ENCODE measurements around the gene KRT35. TPM values are rescaled to one million over a fixed set of nuclear protein-coding genes. Genes with fewer than 3 reads are reported as not detected.

The KRT35 gene
- total RNA-seq, 1 donor from 2014 or later = not detected

DNA sequence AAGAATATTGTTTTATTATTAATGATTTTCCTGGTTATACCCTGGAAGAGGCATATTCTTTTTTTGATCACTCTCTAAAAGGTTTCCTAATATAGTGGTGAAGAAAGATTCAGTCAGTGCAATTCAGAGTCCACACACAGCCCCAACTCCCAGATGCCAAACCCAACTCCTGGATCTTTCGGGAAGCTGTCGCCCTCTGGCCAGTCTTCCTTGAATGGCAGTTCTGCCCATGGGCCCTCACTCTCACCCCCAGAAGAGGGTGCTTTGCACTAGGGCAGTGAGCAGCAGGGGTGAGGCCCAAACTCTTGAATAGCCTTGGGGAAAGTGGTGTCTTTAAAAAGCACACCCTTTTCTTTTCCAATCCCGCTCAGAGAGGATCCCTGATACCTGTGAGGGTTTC, 24.7 kb downstream of the KRT35 start:
- TF ChIP-seq, protein P1, sequence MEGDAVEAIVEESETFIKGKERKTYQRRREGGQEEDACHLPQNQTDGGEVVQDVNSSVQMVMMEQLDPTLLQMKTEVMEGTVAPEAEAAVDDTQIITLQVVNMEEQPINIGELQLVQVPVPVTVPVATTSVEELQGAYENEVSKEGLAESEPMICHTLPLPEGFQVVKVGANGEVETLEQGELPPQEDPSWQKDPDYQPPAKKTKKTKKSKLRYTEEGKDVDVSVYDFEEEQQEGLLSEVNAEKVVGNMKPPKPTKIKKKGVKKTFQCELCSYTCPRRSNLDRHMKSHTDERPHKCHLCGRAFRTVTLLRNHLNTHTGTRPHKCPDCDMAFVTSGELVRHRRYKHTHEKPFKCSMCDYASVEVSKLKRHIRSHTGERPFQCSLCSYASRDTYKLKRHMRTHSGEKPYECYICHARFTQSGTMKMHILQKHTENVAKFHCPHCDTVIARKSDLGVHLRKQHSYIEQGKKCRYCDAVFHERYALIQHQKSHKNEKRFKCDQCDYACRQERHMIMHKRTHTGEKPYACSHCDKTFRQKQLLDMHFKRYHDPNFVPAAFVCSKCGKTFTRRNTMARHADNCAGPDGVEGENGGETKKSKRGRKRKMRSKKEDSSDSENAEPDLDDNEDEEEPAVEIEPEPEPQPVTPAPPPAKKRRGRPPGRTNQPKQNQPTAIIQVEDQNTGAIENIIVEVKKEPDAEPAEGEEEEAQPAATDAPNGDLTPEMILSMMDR (IDR thresholded peaks at IDR 0.05) = no peak
- H3K27ac Mint-ChIP-seq = no peak overlapping the region
- ChIA-PET CTCF (no interaction called here), POLR2A (no interaction called here)
- H3K9me3 Mint-ChIP-seq = no peaks in the 10 kb centered on the region
- ATAC-seq (ENCODE audit: low read depth) (no peak), DNase-seq (no peak)
- H3K36me3 Mint-ChIP-seq (ENCODE audit: low read depth) = no peaks in the 10 kb centered on the region
- H3K4me3 Mint-ChIP-seq = no peak overlapping the region
- H3K27me3 Mint-ChIP-seq = peaks cover 18% of the 10 kb centered on the region
- H3K4me1 Mint-ChIP-seq = no peaks in the 10 kb centered on the region
- intact Hi-C loops (cut with micrococcal nuclease) = no loop called here

DNA sequence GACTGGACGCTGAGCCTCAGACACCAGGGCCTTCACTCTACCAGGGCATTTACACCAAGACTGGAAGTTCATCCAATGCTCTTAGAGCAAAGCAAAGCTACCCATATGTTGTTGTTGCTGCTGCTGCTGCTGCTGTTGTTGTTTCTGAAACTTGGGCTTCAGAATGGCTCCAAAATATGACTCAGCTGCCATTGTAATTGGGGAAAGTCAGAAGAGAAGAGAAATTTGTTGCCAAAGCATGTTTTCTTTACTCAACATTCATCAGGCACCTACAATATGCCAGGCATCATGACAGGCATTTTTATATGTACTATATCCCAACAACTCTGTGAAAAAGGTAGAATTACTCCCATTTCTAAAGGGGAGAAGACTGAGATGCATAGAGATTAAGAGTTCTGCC, 25.7 kb downstream of the KRT35 start:
- intact Hi-C loops (cut with micrococcal nuclease) = no loop called here
- TF ChIP-seq, protein P1 (IDR thresholded peaks at IDR 0.05) = no peak
- POLR2A ChIA-PET = no interaction called here
- DNase-seq (no peak), ATAC-seq (ENCODE audit: low read depth) (no peak)
- no peaks in the 10 kb centered on the region for H3K4me1 Mint-ChIP-seq
- H3K4me3 Mint-ChIP-seq = no peak overlapping the region
- CTCF ChIA-PET = no interaction called here
- H3K27me3 Mint-ChIP-seq = peaks cover 20% of the 10 kb centered on the region
- no peaks in the 10 kb centered on the region for H3K36me3 Mint-ChIP-seq (ENCODE audit: low read depth)
- H3K9me3 Mint-ChIP-seq = no peaks in the 10 kb centered on the region
- no peak overlapping the region for H3K27ac Mint-ChIP-seq

DNA sequence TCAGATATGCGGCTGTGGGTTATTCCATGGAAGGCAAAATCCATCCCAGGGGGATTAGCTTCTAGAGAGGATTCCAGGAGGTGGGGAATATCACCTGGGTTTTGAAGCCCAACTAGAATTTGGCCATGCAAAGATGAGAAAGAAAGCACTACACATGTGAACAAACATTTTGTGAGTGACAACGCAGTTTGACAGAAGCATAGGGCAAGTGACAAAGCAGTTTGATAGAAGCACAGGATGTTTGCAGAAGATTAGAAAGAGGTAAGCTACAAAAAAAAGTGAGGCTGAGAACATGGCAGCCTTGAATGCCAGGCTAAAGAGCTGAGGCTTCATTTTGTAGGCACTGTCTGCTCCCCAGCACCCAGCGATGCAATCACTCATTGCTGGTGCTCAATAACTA, 27.9 kb downstream of the KRT35 start:
- TF ChIP-seq, protein P1 (IDR thresholded peaks at IDR 0.05) = no peak
- no peaks in the 10 kb centered on the region for H3K9me3 Mint-ChIP-seq
- H3K36me3 Mint-ChIP-seq (ENCODE audit: low read depth) = no peaks in the 10 kb centered on the region
- DNase-seq (no peak), ATAC-seq (ENCODE audit: low read depth) (no peak)
- no peaks in the 10 kb centered on the region for H3K4me1 Mint-ChIP-seq
- POLR2A ChIA-PET = no interaction called here
- peaks cover 18% of the 10 kb centered on the region for H3K27me3 Mint-ChIP-seq
- CTCF ChIA-PET = no interaction called here
- intact Hi-C loops (cut with micrococcal nuclease) = no loop called here
- H3K27ac Mint-ChIP-seq = no peak overlapping the region
- H3K4me3 Mint-ChIP-seq = no peak overlapping the region

DNA sequence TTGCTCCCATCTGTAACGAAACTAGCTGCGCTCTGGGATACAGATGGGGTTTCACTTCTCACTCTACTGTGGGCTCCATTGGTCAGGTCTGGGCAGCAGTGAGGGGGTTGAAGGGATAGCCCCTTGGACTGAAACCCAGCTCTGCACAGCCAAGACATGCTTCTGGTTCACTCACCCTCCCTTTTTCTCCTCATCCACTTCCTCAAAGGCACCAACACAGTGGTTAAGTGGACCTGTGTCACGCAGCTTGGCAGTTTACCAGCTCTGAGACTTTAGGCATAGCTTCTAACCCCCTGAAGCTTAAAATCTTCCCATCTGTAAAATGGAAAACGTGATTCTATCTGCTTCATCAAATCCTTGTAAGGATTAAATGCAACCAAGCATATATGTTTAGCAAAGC, 28.7 kb downstream of the KRT35 start:
- intact Hi-C loops (cut with micrococcal nuclease) = no loop called here
- Mint-ChIP-seq H3K27ac (no peak overlapping the region), H3K9me3 (no peaks in the 10 kb centered on the region), H3K27me3 (peaks cover 18% of the 10 kb centered on the region), H3K36me3 (ENCODE audit: low read depth) (no peaks in the 10 kb centered on the region), H3K4me3 (no peak overlapping the region), H3K4me1 (no peaks in the 10 kb centered on the region)
- TF ChIP-seq, protein P1 (IDR thresholded peaks at IDR 0.05) = no peak
- ChIA-PET CTCF (no interaction called here), POLR2A (no interaction called here)
- ATAC-seq (ENCODE audit: low read depth) = no peak
- DNase-seq = no peak

DNA sequence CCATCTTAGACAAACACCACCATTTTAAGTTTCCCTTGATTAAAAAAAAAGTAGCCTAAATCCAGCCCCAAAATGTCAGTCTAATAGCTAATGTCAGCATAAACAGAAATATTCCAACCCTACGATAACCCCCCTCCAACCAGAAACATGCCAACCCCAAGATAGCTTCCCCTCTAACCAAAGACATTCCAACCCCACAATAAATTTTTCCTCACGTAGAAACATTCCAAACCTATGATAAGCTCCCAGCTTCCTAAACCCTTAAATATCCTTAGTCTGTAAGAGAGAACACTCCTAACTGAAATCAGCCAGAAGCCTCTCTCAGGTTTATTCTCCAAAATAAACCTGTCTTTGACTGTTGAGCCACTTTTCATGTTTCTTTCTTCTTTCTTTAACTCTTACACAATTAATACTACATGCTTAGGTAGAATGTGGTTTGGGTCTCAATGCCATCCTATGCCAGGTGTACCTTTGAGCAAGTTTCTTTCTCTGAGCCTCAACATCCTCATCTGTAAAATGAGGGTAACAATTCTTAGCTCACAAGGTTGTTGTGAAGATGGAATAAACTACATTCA, 29.7 kb downstream of the KRT35 start:
- intact Hi-C loops (cut with micrococcal nuclease) = no loop called here
- Mint-ChIP-seq H3K27me3 (peaks cover 18% of the 10 kb centered on the region), H3K27ac (no peak overlapping the region), H3K9me3 (no peaks in the 10 kb centered on the region), H3K4me3 (no peak overlapping the region), H3K4me1 (no peaks in the 10 kb centered on the region), H3K36me3 (ENCODE audit: low read depth) (no peaks in the 10 kb centered on the region)
- POLR2A ChIA-PET = no interaction called here
- TF ChIP-seq, protein P1 (IDR thresholded peaks at IDR 0.05) = no peak
- ATAC-seq (ENCODE audit: low read depth) = no peak
- DNase-seq = no peak
- CTCF ChIA-PET = no interaction called here
